ENCODE measurements around the gene EFCAB8.
"Not testable (repeated sequence)": the region's sequence is repeated elsewhere in the genome, so short reads cannot be mapped to it uniquely, and the experiment has no call there.

The EFCAB8 gene

DNA sequence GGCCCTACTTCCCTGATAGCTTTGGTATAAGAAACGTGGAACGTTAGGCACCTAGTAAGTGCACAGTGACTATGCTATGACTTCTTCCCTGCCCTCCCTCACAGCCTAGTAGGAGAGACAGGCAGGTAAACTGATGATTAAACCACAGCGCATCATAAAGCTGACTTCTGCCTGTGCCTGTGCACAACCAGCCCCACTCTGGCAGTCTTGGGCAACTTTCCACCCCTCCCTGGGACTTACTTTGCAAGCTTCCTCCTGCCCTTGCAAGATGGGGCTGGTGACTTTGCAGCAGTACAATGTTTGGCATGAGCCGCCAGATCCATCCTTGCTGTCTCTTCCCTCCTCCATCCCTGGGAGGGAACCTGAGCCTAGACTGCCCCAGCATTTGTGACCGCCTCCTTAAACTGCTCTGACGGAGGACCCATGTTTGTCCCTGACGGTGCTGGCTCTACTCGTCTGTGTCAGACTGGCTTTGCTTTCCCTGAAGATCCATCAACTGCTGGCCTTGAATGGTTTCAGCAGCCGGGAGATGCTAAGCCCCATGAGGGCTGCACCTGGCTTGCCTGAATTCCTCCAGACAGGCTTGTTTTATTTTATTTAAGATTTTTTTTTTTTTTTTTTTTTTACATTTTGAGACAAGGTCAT is 36.1 kb downstream of the EFCAB8 start:
- no peak overlapping the region for H3K4me3 ChIP-seq (ENCODE audit: low read depth, low read length)
- no peaks in the 10 kb centered on the region for H3K36me3 ChIP-seq (replicated peaks)
- in situ Hi-C loops (cut with HindIII; ENCODE audit: low pct_ligation_motif_present, low sequenced_read_pairs), result no loop called here
- no peaks in the 10 kb centered on the region for H3K27me3 ChIP-seq (replicated peaks)
- no peak for DNase-seq
- TF ChIP-seq, protein P1, sequence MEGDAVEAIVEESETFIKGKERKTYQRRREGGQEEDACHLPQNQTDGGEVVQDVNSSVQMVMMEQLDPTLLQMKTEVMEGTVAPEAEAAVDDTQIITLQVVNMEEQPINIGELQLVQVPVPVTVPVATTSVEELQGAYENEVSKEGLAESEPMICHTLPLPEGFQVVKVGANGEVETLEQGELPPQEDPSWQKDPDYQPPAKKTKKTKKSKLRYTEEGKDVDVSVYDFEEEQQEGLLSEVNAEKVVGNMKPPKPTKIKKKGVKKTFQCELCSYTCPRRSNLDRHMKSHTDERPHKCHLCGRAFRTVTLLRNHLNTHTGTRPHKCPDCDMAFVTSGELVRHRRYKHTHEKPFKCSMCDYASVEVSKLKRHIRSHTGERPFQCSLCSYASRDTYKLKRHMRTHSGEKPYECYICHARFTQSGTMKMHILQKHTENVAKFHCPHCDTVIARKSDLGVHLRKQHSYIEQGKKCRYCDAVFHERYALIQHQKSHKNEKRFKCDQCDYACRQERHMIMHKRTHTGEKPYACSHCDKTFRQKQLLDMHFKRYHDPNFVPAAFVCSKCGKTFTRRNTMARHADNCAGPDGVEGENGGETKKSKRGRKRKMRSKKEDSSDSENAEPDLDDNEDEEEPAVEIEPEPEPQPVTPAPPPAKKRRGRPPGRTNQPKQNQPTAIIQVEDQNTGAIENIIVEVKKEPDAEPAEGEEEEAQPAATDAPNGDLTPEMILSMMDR (IDR thresholded peaks at IDR 0.05; ENCODE audit: low read depth, low read length, missing control alignments), result no peak
- H3K27ac ChIP-seq, result no peak overlapping the region

DNA sequence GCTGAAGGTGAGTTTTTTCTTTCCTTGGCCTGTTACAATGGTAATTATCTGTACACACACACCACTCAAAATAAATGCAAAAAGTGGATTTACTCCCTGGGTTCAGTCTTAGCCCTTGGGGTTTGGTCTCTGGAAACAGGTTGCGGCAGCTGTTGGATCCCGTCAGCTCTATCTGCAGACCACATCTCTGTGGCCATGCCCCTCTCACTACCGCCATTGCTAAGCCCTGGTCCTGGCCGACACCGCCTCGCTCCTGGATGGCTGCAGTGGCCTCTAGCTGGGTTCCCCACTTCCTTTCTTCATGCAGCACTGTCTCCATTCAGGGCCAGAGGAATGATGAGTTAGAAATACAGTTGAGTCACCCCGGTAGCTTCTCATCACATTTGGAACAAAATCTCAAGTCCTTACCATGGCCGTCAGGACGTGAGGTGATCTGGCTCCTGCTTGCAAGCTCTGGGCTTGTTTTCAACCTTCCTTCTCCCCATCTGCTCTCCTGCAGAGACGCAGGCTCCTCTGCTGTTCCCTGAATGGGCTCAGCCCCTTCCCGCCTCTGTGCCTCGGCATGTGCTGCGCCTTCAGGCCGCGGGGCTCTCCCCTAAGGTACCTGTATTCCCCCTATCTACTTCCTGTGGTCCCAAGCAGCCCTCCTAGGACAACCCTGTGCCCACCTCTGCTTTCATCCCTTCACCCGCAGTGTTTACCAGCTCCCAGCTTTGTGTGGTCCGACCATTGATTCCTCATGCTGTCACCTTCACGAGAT is 38.0 kb downstream of the EFCAB8 start:
- in situ Hi-C loops (cut with HindIII; ENCODE audit: low pct_ligation_motif_present, low sequenced_read_pairs), result no loop called here
- TF ChIP-seq, protein P1 (IDR thresholded peaks at IDR 0.05; ENCODE audit: low read depth, low read length, missing control alignments), result no peak
- H3K27me3 ChIP-seq (replicated peaks), result no peaks in the 10 kb centered on the region

DNA sequence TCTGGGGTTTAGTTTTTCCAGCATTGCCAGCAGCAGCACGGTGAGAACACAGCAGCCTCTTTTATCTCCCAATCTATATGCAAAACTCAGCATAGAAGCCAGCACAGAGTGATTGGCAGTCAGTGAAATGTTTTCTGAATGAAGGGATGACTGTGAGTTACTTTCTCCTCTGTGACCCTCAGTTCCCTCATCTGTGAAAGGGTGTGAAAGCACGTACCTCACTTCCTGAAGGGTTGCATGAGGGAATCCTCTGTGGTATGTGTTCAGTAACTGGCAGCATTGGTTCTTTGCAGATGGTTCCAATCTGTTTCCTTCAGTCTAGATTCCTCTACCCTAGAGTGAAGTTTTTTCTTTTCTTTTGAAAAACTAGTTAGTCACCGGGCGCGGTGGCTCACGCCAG is 40.0 kb downstream of the EFCAB8 start:
- no peaks in the 10 kb centered on the region for H3K36me3 ChIP-seq (replicated peaks)
- no peaks in the 10 kb centered on the region for H3K27me3 ChIP-seq (replicated peaks)
- TF ChIP-seq, protein P1 (IDR thresholded peaks at IDR 0.05; ENCODE audit: low read depth, low read length, missing control alignments), result no peak
- H3K27ac ChIP-seq, result no peak overlapping the region
- H3K4me3 ChIP-seq (ENCODE audit: low read depth, low read length), result no peak overlapping the region
- DNase-seq, result peak; percentile 1
- in situ Hi-C loops (cut with HindIII; ENCODE audit: low pct_ligation_motif_present, low sequenced_read_pairs), result no loop called here

More for the DNA sequence above, 38.0 kb downstream of the EFCAB8 start:
- Histone ChIP-seq H3K27ac (no peak overlapping the region), H3K4me3 (ENCODE audit: low read depth, low read length) (no peak overlapping the region), H3K36me3 (replicated peaks) (no peaks in the 10 kb centered on the region)
- DNase-seq, result no peak

DNA sequence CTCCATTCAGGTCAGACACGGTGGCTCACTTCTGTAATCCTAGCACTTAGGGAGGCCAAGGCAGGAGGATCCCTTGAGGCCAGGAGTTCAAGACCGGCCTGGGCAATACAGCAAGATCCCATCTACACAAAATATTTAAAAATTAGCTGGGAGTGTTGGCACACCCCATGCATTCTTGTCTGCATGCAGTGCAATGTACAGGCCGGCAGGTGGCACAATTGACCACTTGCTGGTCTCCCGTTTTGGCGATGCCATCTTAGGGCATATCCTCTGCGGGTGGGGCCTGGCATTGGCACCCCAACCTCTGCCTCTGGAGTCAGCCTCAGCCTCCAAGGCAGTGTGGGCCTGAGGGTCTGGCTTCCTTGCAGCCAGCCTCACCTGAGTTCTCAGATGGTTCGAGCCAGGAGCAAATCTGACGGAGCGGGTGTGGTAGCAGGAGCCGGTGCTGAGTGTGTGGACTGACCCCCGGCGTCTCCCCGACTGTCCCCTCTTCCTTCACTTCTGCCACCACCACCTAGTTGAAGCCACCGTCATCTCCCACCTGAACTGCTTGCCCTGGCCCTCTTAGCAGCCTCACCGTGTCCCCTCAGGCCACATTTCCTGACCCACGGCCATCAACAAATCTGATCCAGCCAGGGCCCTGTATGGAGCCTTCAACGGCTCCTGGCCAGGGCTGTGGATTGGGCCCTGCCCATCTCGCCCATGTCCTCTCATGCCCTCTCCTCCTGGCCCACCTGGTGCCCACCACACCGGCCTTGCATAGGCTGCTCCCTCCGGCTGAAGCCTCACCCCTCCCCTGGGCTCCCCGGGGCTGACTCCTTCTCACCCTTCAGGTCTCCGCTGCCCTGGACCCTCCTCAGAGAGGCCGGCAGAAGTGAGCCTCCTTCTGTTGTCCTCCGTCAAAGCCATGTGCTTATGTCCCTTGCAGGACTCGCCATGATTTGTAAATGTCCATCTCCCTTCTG is 44.0 kb downstream of the EFCAB8 start:
- peak; percentile 43 for DNase-seq
- Histone ChIP-seq H3K4me3 (ENCODE audit: low read depth, low read length) (no peak overlapping the region), H3K27ac (no peak overlapping the region), H3K36me3 (replicated peaks) (no peaks in the 10 kb centered on the region), H3K27me3 (replicated peaks) (no peaks in the 10 kb centered on the region)
- TF ChIP-seq, protein P1 (IDR thresholded peaks at IDR 0.05; ENCODE audit: low read depth, low read length, missing control alignments), result peak; percentile 94
- in situ Hi-C loops (cut with HindIII; ENCODE audit: low pct_ligation_motif_present, low sequenced_read_pairs), result no loop called here

DNA sequence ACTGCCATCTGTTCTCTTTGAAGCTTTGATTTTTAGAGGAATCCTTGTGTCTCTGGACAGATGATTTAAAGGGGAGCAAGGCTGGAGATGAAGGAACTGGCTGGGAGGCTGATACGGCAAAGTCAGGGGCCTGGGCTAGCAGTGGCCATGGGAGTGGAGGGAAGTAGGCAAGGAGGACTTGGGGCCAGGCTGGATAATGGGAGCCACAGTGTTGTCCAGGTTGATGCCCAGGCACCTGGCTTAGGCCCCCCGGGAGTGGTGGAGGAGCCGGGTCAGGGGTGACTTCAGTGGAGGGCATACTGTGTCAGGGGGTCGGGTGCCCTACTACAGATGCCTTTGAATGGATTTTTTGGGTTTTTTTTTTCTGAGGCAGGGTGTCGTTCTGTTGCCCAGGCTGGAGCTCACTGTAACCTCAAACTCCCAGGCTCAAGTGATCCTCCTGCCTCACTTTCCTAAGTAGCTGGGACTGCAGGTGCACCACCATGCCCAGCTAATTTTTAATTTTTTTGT is 45.0 kb downstream of the EFCAB8 start:
- DNase-seq, result no peak
- no peaks in the 10 kb centered on the region for H3K27me3 ChIP-seq (replicated peaks)
- no peaks in the 10 kb centered on the region for H3K36me3 ChIP-seq (replicated peaks)
- no peak overlapping the region for H3K4me3 ChIP-seq (ENCODE audit: low read depth, low read length)
- TF ChIP-seq, protein P1 (IDR thresholded peaks at IDR 0.05; ENCODE audit: low read depth, low read length, missing control alignments), result no peak
- H3K27ac ChIP-seq, result no peak overlapping the region
- in situ Hi-C loops (cut with HindIII; ENCODE audit: low pct_ligation_motif_present, low sequenced_read_pairs), result no loop called here

DNA sequence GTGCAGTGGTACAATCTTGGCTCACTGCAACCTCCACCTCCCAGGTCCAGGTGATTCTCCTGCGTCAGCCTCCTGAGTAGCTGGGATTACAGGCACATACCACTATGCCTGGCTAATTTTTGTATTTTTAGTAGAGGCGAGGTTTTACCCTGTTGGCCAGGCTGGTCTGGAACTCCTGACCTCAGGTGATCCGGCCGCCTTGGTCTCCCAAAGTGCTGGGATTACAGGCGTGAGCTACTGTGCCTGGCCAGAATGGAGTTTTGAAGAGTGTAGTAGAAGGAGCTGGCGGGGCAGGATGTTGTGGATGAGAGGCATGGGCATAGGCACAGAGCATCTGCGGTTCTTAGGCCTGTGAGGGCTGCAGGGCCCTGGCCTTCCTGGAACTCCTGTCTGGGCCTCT is 46.0 kb downstream of the EFCAB8 start:
- H3K27me3 ChIP-seq (replicated peaks); H3K4me3 ChIP-seq (ENCODE audit: low read depth, low read length); in situ Hi-C loops (cut with HindIII; ENCODE audit: low pct_ligation_motif_present, low sequenced_read_pairs); H3K36me3 ChIP-seq (replicated peaks); DNase-seq; H3K27ac ChIP-seq: not testable (repeated sequence)
